Bronchial epithelial cell (primary cell): ENCODE data around the gene WHAMM. TPM values are rescaled to one million over a fixed set of nuclear protein-coding genes. Genes with fewer than 3 reads are reported as not detected.

Source experiments
- DNase-seq: peaks from one replicate; pipeline ENCODE4 v3.0.0-alpha.2; 2010; ENCODE audit warnings: low read depth
- FAIRE-seq: peaks from 2 replicates; lab custom pipeline; 2011; peaks lifted over from hg19 to GRCh38; lab: Jason Lieb, UNC
- H3K27me3 ChIP-seq: 2 replicates; pipeline ENCODE4 v1.5.1; 2011; ENCODE audit warnings: low read length; ENCODE audit not compliant: control insufficient read depth, insufficient read depth
- H3K36me3 ChIP-seq: 2 replicates; pipeline ENCODE4 v1.5.1; 2011; ENCODE audit warnings: low read length; ENCODE audit not compliant: control insufficient read depth, insufficient read depth
- H3K4me3 ChIP-seq: 2 replicates; pipeline ENCODE4 v1.5.1; 2011; ENCODE audit warnings: mild to moderate bottlenecking, low read depth, low read length, control low read depth
- CTCF ChIP-seq: IDR thresholded peaks from 2 replicates; pipeline ENCODE4 v1.5.1; 2011; ENCODE audit warnings: mild to moderate bottlenecking, moderate library complexity, low read length, control low read depth, inconsistent platforms; ENCODE audit not compliant: insufficient read depth, severe bottlenecking
- total RNA-seq: library from RNA; depleted of rRNA; stranded (reverse); fragments of >200 nt; gene quantifications from 2 replicates; pipeline ENCODE4 v1.2.1, GENCODE V29; 2014

Gene WHAMM
- total RNA-seq, 1 donor from 2014 or later = 3.2 TPM

DNA sequence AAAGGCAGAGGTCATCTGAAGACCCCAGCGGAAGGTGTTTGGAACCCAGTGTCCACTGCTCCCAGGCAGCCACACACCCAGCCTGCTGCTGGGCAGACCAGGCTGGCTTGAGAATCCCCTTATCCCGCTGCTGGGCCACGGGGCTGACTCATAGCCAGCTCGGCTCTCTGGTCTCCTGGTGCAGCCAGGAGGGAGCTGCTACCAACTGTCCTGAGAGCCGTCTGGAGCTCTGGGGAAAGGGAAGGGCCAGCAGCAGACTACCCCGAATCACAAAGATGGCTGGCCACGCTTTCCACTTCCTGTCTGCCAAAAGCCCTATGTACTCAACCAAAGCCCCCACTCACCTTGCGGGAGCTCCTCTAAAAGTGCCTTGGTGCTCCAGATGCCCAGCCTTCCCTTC lies 38.3 kb downstream of the WHAMM start:
- DNase-seq = no peak
- peaks cover 10% of the 10 kb centered on the region for H3K36me3 ChIP-seq
- H3K4me3 ChIP-seq = no peak overlapping the region
- FAIRE-seq = no peak
- H3K27me3 ChIP-seq = no peaks in the 10 kb centered on the region
- TF ChIP-seq CTCF = no peak

DNA sequence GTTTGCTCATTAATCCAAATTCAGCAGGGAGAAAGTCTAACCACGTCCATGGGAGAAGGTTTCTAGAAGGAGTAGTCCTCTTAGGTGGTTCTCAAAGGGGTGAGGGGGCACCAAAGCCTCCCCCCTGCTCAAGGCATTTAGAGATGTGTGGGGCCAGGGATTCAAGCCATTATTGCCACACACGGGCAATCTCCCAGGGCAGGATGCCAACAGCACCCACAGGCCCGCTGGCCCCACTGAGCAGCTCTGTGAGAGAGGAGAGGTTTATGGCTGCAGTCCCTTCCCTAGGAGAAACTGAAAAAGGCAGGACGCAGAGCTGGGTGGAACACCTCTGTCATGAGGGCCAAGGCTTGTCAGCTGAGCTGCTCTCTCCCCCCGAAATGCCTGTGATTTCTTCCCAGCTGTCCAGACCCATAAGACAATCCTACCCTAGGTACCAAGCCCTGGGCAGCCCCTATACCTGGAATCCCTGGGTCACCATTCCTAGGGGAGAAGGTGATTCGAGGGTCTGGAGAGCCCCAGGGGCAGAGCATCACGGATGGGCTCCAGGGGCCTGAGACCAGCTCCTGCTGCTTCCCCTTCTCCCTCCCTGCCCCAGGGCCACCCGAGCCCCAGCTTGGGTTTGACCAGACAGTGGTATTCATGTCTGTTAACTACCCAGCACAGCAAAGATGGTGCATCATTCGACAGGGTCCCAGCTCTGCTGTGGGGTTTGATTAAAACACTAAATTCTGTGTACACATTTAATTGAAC lies 39.0 kb downstream of the WHAMM start:
- Histone ChIP-seq H3K27me3 (no peaks in the 10 kb centered on the region), H3K36me3 (peaks cover 12% of the 10 kb centered on the region), H3K4me3 (no peak overlapping the region)
- DNase-seq = no peak
- TF ChIP-seq CTCF = no peak
- FAIRE-seq = no peak

DNA sequence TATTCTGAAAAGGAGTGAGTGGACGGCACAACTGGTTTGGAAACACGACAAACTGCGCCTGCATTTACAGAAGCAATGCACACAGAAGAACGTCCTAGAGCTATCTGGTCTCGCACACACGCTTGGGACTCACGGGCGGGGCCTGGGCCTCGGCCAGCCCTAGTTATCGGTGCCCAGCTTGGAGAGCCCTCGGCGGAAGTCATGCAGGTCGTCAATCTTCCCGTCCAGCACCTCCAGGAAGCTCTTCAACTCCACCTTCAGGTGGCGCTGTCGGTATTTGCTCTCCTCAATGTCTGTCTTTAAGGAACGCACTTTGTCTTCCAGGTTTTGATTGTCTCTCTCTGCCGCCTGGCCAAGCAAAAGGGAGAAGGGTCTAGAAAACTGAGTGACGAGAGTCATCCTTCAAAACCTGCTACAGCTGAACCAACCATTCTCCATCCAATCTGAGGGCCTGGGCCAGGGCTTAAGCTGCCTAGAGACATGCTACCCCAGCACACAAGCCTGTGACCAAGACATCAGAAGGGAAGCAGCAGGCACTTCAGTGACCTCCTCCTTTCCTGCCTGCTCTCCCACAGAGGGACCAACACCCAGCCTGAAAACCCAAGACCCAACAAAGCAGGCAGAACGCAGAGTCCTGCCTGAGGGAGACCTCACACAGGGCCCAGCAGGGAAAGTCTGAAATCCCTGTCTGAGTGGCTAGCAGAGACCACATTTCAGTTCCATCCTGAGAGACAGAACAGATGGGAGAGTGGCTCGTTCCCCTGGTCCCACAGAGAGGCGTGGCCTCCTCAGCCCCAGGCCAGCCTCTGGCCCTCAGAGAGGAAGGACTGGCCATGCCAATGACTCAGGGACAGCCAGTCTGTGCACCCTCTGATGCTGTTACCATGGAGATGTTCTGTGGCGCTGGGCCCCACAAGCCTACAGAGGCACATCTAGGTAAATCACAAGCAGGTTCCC lies 40.4 kb downstream of the WHAMM start:
- peaks cover 14% of the 10 kb centered on the region for H3K36me3 ChIP-seq
- no peak overlapping the region for H3K4me3 ChIP-seq
- peak; percentile 76 for DNase-seq
- peak; percentile 95 for TF ChIP-seq CTCF
- no peak for FAIRE-seq
- no peaks in the 10 kb centered on the region for H3K27me3 ChIP-seq

- no peak for TF ChIP-seq CTCF
- FAIRE-seq (no peak), DNase-seq (no peak)
- Histone ChIP-seq H3K27me3 (no peaks in the 10 kb centered on the region), H3K36me3 (peaks cover 14% of the 10 kb centered on the region), H3K4me3 (no peak overlapping the region)
Observed at GRCh38 chr15:82850731-82851130, 41.3 kb downstream of the WHAMM start.

GRCh38 chr15:82851306-82851850 lies 42.0 kb downstream of the WHAMM start:
- DNase-seq (no peak), FAIRE-seq (no peak)
- Histone ChIP-seq H3K36me3 (peaks cover 14% of the 10 kb centered on the region), H3K4me3 (no peak overlapping the region), H3K27me3 (no peaks in the 10 kb centered on the region)
- no peak for TF ChIP-seq CTCF
